GM13976 (cell line): ENCODE data around the gene TCF3.

Experiments
- DNase-seq: peaks from one replicate; pipeline ENCODE4 v3.0.0; 2012; ENCODE audit warnings: low spot score
- CTCF ChIP-seq: IDR thresholded peaks from 2 replicates; pipeline ENCODE4 v1.5.1; 2012; ENCODE audit warnings: borderline replicate concordance, mild to moderate bottlenecking; ENCODE audit not compliant: insufficient read depth; ENCODE audit errors: extremely low read depth, missing control alignments, control extremely low read depth
- in situ Hi-C: fragments of 300-500 bp; cut with MboI; formaldehyde crosslinking; loops from one replicate; pipeline ENCODE4 v1.12.0; 2022; ENCODE audit warnings: low sequenced_read_pairs, mixed read lengths, inconsistent platforms; ENCODE audit not compliant: unreplicated experiment

Gene TCF3

GRCh38 chr19:1561236-1561842, 91.1 kb downstream of the TCF3 start:
- TF ChIP-seq CTCF, result no peak
- in situ Hi-C loops, result no loop called here
- DNase-seq, result no peak

- in situ Hi-C loops, result no loop called here
- no peak for DNase-seq
Observed at GRCh38 chr19:1560286-1560882, 92.0 kb downstream of the TCF3 start.

More at GRCh38 chr19:1560286-1560882, 92.0 kb downstream of the TCF3 start:
- no peak for TF ChIP-seq CTCF
